SIG-M5 (cell line): Measurements from ENCODE around the gene NUP214.
"Not testable (repeated sequence)": the region's sequence is repeated elsewhere in the genome, so short reads cannot be mapped to it uniquely, and the experiment has no call there.

Experiments
- DNase-seq: peaks from one replicate; lab custom pipeline; 2025; lab: John Stamatoyannopoulos, UW

The NUP214 gene

GRCh38 chr9:131234799-131235479 lies 109.6 kb downstream of the NUP214 start:
- no peak for DNase-seq

GRCh38 chr9:131235480-131235851 lies 110.1 kb downstream of the NUP214 start:
- DNase-seq: no peak

GRCh38 chr9:131236161-131236560 lies 110.8 kb downstream of the NUP214 start:
- no peak for DNase-seq

GRCh38 chr9:131236761-131237160 lies 111.4 kb downstream of the NUP214 start:
- no peak for DNase-seq

GRCh38 chr9:131237291-131237690 lies 111.9 kb downstream of the NUP214 start:
- DNase-seq: no peak

- DNase-seq: no peak
Observed at GRCh38 chr9:131237931-131238401, 112.6 kb downstream of the NUP214 start.

GRCh38 chr9:131238402-131239021 lies 113.1 kb downstream of the NUP214 start:
- no peak for DNase-seq

DNA sequence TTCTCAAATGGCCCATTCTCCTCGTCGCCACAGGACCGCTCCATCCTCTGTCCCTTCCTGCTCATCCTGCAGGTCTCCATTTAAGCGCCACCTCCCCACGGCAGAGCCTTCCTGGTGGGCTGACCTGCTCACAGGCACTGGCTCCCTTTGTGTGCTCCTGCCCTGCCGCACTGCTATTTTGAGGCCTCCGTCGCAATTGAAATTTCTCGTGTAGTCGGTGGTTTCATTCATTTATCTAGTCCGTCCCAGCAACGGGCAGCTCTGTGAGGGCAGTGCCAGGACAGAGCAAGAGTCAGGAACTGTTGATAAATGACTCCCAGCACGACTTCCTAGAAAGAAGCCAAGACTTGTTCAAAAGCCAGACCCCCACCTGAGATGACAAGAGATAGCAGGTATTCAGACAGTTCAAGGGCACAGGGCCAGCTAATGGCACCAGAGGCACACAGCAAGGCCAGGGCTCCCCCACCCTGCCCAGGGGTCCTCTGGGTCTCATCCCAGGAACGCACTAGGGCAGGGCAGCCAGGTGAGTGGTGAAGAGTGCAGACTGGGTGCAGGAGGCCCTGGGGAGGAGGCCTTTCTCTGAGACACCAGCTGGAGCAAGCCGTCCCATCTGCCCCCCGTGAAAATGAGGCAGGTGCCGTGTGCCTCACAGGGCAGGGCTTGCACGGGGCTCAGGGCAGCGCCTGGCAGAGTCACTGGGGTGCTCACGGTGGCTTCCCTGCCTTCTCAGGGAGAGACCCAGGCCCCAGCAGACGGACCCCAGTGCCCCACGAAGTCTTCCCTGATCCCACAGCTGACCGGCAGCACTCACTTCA lies 114.0 kb downstream of the NUP214 start:
- no peak for DNase-seq

DNA sequence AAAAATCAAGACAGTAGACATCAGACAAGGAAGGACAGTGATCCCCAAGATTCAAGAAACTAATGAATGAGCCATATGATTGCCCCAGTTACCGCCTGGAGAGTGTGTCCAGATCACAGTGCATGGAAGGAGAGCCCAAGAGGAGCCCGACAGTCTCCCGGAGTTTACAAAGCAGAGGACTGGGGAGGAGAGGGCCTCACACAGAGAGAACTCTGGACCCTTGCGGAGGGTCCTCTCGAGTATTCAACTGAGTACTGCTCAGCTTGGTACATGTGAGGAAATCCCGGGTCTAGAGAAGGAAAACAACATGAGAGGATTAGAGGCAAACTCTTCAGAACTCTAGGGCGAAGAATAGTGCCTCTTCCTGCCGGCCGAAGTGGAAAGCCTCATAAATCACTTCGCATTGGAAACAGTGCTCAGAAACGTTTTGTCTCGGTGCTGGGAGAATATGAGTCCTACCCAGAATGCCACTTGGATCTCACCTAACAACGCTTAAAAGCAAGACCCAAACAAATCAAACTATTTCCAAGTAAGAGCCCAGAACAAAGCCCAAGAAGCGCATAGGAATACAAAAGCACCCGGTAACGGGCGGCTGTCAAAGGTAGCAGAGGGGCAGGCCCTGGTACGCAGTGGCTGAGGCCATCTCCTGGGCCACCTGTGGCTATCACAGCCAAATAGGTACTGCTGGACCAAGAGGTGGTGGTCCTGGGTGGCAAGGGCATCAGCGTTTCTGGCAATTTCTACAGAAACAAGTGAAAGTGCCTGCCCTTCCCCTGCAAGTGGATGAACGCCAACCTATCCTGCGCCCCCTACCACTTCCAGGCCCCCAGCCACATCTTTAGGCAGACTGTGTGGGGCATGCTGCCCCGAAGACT lies 114.9 kb downstream of the NUP214 start:
- no peak for DNase-seq

DNA sequence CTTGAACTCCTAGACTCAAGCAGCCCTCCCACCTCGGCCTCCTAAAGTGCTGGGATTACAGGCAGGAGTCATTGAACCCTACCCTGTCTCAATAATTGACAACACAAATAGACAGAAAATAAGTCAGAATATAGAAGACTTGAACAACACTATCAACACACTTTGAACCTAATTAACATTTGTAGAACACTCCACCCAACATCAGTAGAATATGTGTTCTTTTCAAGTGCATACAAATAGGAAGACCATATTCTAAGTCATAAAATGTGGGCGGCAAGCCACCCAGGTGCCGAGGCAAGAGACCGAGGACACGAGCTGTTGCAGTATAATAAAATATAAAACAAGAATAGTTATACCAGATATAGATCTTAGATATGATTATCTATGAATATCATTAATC lies 118.9 kb downstream of the NUP214 start:
- DNase-seq: not testable (repeated sequence)

- DNase-seq: no peak
Observed at GRCh38 chr9:131246618-131247017, 121.2 kb downstream of the NUP214 start.

DNA sequence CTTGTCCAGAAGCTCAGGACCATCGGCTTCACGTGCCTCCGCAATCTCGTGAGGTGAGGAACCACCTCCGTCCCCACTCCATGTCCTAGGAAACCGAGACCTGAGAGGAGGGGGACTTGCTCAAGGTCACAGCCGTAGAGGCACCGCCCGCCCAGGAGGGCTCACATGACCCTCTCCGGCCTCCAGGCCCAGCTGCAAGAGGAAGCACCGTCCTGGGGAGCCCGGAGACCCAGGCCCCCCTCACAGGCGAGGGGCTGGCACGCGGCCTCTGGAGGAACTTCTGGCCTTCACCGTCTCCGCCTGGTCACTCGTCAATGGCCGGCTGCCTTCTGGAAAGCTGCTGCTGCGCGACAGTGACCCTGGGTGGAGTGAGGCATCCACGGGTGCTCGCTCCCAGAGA lies 126.7 kb downstream of the NUP214 start:
- no peak for DNase-seq

DNA sequence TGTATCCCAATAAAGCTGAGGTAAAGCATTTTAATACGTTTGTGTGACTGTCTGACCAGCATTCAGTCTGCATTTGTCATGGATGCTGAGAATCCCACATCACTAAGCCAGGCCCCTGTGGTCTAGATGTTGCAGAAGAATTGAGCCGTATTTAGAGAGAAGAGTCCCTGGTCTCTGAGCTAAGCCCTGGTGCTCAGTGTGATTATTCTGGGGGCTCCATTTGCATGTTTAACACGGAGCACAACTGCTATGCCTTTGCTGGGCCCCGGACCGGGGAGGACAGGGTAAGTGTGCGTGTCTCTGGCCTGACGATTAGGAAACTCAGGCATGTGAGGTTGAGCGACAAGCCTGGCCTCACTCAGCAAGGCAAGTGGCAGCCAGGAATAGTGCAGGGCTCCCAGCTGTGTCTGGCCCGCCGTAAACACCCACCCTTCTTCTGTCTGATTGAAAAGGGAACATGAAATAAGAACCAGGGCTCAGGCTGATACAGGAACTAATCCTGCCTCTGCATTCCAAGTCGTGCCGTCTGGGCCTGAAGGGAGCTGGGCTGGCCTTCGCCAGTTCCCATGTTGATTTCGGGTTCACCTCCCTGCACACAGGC lies 128.6 kb downstream of the NUP214 start:
- peak; percentile 76 for DNase-seq

- DNase-seq: no peak
Observed at GRCh38 chr9:131254626-131255025, 129.2 kb downstream of the NUP214 start.

GRCh38 chr9:131255676-131256197 lies 130.4 kb downstream of the NUP214 start:
- no peak for DNase-seq

DNA sequence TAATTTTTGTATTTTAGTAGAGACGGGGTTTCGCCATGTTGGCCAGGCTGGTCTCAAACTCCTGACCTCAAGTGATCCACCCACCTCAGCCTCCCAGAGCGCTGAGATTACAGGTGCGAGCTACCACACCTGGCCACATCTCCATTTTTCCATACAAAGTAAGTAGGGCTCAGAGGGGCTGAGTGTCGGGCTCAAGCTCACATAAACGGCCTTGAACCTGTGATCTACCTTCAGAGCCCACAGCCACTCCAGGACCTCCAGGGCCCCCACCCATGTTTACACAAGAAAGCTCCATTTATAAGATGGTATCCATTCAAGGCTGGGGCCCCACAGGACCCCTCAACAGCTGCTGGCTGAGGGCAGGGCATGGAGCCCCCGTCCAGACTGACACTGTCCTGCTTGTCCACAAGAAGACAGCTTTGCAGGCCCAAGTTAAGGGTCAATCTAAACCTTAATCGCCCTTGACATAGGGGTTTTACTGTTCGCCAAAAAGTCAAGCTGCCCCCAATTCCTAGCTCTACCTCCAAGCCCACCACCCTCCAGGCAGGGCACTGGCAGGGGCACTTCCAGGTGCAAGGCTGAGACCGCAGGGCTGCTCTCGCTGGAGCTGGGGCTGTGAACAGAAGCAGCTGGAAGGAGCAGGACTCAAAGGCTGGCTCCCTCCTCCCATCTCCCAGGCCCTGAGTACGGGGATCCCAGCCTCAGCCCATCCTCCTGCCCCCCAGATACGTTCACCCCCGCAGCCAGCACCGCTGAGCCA lies 132.1 kb downstream of the NUP214 start:
- DNase-seq: no peak

- DNase-seq: no peak
Observed at GRCh38 chr9:131258186-131258585, 132.8 kb downstream of the NUP214 start.

DNA sequence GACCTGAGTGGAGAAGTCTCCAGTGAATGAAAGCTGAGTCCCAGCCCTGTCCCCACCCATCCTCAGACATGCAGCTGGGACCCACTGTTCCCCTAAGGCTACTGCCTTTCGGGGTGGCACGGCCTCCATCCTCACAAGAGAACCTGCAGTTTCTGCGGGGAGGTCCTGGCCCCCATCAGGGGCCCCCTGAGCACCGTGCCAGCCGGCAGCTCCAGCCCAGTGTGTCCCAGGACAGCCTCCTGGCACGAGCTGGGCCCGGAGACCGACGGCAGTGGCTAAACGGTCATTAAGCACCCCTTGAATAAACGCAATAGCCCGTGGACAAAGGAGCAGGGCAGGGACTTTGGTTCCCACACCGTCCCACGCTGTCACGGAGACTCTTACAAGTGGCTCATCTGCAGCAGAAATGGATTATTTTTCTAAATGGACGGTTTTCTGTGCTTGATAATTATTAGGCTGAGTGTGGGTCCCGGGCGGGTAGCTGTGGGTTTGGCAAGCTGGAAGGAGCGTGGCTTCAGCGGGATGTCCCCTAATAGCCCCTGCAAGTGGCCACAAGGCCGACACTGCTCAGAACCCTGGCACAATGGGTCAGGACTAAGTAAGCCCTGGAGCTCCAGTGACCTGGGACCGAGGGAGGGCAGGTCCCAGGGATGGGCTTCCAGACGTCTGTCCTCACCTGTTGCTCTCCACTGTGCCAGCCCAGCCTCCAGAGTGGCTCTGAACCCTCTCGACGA lies 133.5 kb downstream of the NUP214 start:
- no peak for DNase-seq

DNA sequence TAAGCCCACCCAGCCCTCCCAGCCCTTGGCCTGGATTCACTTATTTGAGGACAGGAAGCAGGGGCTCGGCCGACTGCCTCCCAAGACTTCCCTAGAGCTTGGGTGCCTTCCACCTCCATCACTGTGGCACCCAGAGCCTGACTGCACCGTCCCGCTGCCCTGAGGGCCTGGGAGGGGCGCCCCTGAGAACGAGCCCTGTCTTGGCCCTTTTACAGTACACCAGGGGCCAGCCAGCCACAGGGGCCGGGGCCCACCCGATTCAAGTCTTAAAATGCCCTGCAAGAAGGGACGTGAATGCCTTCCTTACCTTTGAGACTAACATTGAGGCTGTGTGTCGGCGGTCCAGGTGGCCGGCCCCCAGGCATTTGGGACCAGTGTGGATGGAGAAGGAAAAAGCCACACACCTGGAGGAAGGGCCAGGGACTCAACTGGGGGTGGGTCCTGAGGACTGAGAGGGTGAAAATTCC lies 134.1 kb downstream of the NUP214 start:
- no peak for DNase-seq
